Measurements from ENCODE around the gene NTNG2.
"Not testable (repeated sequence)": the region's sequence is repeated elsewhere in the genome, so short reads cannot be mapped to it uniquely, and the experiment has no call there.

The NTNG2 gene, protein sequence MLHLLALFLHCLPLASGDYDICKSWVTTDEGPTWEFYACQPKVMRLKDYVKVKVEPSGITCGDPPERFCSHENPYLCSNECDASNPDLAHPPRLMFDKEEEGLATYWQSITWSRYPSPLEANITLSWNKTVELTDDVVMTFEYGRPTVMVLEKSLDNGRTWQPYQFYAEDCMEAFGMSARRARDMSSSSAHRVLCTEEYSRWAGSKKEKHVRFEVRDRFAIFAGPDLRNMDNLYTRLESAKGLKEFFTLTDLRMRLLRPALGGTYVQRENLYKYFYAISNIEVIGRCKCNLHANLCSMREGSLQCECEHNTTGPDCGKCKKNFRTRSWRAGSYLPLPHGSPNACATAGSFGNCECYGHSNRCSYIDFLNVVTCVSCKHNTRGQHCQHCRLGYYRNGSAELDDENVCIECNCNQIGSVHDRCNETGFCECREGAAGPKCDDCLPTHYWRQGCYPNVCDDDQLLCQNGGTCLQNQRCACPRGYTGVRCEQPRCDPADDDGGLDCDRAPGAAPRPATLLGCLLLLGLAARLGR

DNA sequence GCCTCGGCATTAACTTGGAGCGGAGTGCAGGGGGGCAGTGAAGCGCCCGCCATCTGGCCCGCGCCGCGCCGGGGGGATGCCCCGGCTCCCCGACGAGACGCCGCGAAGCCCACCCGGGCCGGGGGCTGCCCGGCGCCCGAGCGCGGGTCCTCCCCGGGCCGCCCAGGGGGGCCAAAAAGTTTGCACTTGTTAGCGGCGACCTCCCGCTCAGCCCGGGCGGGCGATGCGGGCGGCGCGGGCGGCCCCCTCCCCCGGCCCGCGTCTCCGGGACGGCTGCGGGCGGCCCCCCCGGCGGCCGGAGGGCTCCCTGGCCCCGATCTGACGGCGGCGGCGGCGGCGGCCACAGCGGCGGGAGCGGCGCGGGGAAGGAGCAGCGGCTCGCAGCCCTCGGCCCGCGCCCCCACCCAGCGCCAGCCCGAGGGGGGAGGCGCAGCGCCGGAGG, at the start of gene NTNG2:
Gene NTNG2, plus strand, starts transcription at position 316 of the 442 bp plus-strand sequence. CDS start 4,774 bp downstream, outside the sequence.
- H3K4me3 Mint-ChIP-seq, result peak within 1 kb of the TSS; percentile 85
- no peaks in the 10 kb centered on the region for H3K9me3 Mint-ChIP-seq
- H3K27me3 Mint-ChIP-seq, result peaks cover 77% of the 10 kb centered on the region
- peaks cover 12% of the 10 kb centered on the region for H3K4me1 Mint-ChIP-seq (ENCODE audit: low read depth)
- no peak within 1 kb of the TSS for H3K27ac Mint-ChIP-seq
- intact Hi-C loops (cut with micrococcal nuclease), result loop anchor here (10.0 kb wide), 1 partner anchor 397 kb away; no protein-coding TSS in a partner anchor
- H3K36me3 Mint-ChIP-seq (ENCODE audit: low read depth), result no peaks in the 10 kb centered on the region

GRCh38 chr9:132114102-132114707, 47.7 kb upstream of the NTNG2 start:
- no peak overlapping the region for H3K27ac Mint-ChIP-seq
- no peaks in the 10 kb centered on the region for H3K9me3 Mint-ChIP-seq
- intact Hi-C loops (cut with micrococcal nuclease), result no loop called here
- H3K4me1 Mint-ChIP-seq (ENCODE audit: low read depth), result no peaks in the 10 kb centered on the region
- peaks cover 23% of the 10 kb centered on the region for H3K27me3 Mint-ChIP-seq
- H3K36me3 Mint-ChIP-seq (ENCODE audit: low read depth), result no peaks in the 10 kb centered on the region
- H3K4me3 Mint-ChIP-seq, result no peak overlapping the region

- Mint-ChIP-seq H3K27me3 (peaks cover 25% of the 10 kb centered on the region), H3K36me3 (ENCODE audit: low read depth) (no peaks in the 10 kb centered on the region), H3K27ac (no peak overlapping the region), H3K4me1 (ENCODE audit: low read depth) (no peaks in the 10 kb centered on the region), H3K9me3 (no peaks in the 10 kb centered on the region), H3K4me3 (no peak overlapping the region)
- intact Hi-C loops (cut with micrococcal nuclease), result no loop called here
Observed at GRCh38 chr9:132116583-132116982, 45.3 kb upstream of the NTNG2 start.

GRCh38 chr9:132117694-132118093, 44.2 kb upstream of the NTNG2 start:
- Mint-ChIP-seq H3K27ac (no peak overlapping the region), H3K27me3 (peaks cover 25% of the 10 kb centered on the region)

DNA sequence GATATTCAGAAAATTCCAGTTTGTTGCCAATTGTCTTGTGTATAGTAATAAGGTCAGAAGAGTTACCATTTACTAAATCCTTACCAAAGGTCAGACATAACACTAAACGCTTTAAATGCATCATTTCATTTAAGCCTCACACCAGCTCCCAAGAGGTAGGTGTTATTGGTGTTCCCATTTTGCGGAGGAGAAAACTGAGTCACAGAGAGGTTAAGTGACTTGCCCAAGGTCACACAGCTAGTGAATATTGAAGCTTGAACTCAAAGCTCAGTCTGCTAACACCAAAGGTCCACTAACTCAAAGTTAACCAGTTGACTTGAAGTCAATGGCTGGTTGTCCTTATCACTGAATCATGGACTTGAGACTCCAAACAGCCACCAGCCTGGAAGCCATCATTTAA, 40.8 kb upstream of the NTNG2 start:
- peaks cover 40% of the 10 kb centered on the region for H3K27me3 Mint-ChIP-seq
- no peaks in the 10 kb centered on the region for H3K4me1 Mint-ChIP-seq (ENCODE audit: low read depth)
- H3K9me3 Mint-ChIP-seq, result no peaks in the 10 kb centered on the region
- intact Hi-C loops (cut with micrococcal nuclease), result no loop called here
- H3K36me3 Mint-ChIP-seq (ENCODE audit: low read depth), result no peaks in the 10 kb centered on the region
- no peak overlapping the region for H3K27ac Mint-ChIP-seq
- H3K4me3 Mint-ChIP-seq, result no peak overlapping the region

More at GRCh38 chr9:132117694-132118093, 44.2 kb upstream of the NTNG2 start:
- H3K4me3 Mint-ChIP-seq, result no peak overlapping the region
- H3K4me1 Mint-ChIP-seq (ENCODE audit: low read depth), result no peaks in the 10 kb centered on the region
- no peaks in the 10 kb centered on the region for H3K9me3 Mint-ChIP-seq
- intact Hi-C loops (cut with micrococcal nuclease), result no loop called here
- no peaks in the 10 kb centered on the region for H3K36me3 Mint-ChIP-seq (ENCODE audit: low read depth)

DNA sequence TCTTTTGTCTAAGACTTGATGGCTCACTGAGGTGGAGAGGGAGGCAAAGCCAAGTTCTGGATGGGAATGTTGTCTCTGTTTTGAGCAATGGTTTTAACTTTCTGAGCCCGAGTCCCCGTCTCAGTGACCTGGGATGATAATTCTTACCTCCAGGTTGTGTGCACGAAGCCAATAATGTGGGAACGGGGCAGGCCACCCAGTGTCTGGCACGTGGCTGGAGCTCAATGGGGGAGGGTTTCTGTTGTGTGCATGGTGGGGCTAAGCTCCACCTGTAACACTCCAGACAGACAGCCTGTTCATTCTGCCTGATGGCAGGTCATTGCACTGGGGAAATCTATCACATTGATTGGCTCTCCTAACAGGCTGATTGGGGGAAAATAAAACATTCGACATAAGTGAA, 37.1 kb upstream of the NTNG2 start:
- Mint-ChIP-seq H3K4me1 (ENCODE audit: low read depth) (peaks cover 4% of the 10 kb centered on the region), H3K36me3 (ENCODE audit: low read depth) (no peaks in the 10 kb centered on the region), H3K27ac (no peak overlapping the region), H3K4me3 (no peak overlapping the region), H3K27me3 (peaks cover 57% of the 10 kb centered on the region), H3K9me3 (no peaks in the 10 kb centered on the region)
- intact Hi-C loops (cut with micrococcal nuclease), result no loop called here

DNA sequence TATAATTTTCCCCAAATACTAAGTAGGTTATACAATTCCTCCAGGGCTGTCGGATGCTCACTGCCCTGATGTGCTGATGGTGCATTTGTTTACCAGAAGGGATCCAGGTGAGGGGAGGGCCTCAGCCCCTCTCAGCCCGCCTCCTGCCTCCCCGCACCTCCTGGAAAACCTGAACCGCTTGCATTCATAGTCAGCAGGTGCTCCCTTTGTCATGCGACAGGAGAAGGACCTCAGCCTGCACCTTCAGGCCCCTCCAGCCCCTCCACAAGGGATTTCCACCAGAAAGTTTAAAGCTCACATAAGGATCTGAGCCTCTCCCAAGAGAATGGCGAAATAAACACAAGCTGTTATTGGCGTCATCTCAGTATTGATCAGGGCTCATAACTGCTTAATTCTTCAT, 36.5 kb upstream of the NTNG2 start:
- intact Hi-C loops (cut with micrococcal nuclease), result no loop called here
- no peaks in the 10 kb centered on the region for H3K9me3 Mint-ChIP-seq
- peaks cover 4% of the 10 kb centered on the region for H3K4me1 Mint-ChIP-seq (ENCODE audit: low read depth)
- no peak overlapping the region for H3K27ac Mint-ChIP-seq
- no peak overlapping the region for H3K4me3 Mint-ChIP-seq
- H3K27me3 Mint-ChIP-seq, result peaks cover 59% of the 10 kb centered on the region
- H3K36me3 Mint-ChIP-seq (ENCODE audit: low read depth), result no peaks in the 10 kb centered on the region

GRCh38 chr9:132125944-132126679, 35.7 kb upstream of the NTNG2 start:
- Mint-ChIP-seq H3K4me1 (ENCODE audit: low read depth) (peaks cover 4% of the 10 kb centered on the region), H3K9me3 (no peaks in the 10 kb centered on the region), H3K4me3 (no peak overlapping the region), H3K36me3 (ENCODE audit: low read depth) (no peaks in the 10 kb centered on the region), H3K27ac (no peak overlapping the region), H3K27me3 (peaks cover 59% of the 10 kb centered on the region)
- intact Hi-C loops (cut with micrococcal nuclease), result no loop called here

DNA sequence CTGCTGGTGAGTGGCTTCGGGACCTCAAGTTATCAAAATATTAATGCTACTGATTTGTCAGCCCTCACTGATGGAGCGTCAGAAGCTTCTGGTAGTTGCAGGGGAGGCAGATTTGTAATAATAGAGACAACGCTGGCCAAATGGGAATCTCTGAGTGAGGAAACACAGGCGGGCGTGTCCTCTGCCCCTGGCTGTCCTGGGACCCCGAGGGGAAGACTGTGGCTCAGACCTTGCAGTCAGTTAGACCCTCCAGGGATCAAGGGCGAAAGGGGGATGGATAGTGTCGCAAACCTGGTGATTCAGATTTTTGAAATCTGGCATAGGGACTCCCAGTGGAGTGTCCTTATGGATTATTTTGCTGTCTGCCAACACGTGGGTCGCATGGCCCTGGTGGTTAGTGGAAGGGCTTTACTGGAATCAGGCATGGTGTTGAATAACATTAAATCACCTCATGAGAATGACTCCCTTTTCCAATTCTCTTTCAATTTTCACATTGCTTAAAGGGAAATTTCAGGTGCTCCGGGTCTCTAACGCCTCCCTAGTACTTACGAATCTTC, 35.1 kb upstream of the NTNG2 start:
- Mint-ChIP-seq H3K27ac (no peak overlapping the region), H3K27me3 (peaks cover 58% of the 10 kb centered on the region), H3K9me3 (no peaks in the 10 kb centered on the region), H3K36me3 (ENCODE audit: low read depth) (no peaks in the 10 kb centered on the region), H3K4me1 (ENCODE audit: low read depth) (peaks cover 4% of the 10 kb centered on the region), H3K4me3 (no peak overlapping the region)
- intact Hi-C loops (cut with micrococcal nuclease), result no loop called here

- no peaks in the 10 kb centered on the region for H3K36me3 Mint-ChIP-seq (ENCODE audit: low read depth)
- no peak overlapping the region for H3K4me3 Mint-ChIP-seq
- intact Hi-C loops (cut with micrococcal nuclease), result no loop called here
- H3K4me1 Mint-ChIP-seq (ENCODE audit: low read depth), result peaks cover 4% of the 10 kb centered on the region
- H3K9me3 Mint-ChIP-seq, result no peaks in the 10 kb centered on the region
- no peak overlapping the region for H3K27ac Mint-ChIP-seq
- H3K27me3 Mint-ChIP-seq, result peaks cover 60% of the 10 kb centered on the region
Observed at GRCh38 chr9:132127888-132128534, 33.8 kb upstream of the NTNG2 start.

DNA sequence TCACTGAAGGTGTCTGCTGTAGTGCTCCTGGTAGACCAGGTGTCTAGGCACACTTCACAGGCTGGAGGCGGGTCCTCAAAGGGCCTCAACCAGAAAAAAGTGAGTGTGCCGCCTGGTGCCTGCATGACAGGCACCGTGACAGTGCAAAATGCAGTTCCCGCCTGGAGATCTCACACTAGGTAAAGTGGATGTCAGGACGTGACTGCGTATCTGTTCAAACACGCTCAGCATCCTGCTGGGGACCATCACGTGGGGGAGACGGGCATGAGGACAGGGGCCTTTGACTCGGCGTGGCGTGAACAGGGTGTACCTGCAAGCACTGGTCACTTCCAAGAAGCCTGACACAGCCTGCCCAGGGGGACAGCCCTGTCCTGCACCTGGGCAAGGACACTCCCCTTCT, 32.3 kb upstream of the NTNG2 start:
- H3K9me3 Mint-ChIP-seq, result no peaks in the 10 kb centered on the region
- intact Hi-C loops (cut with micrococcal nuclease), result no loop called here
- no peaks in the 10 kb centered on the region for H3K36me3 Mint-ChIP-seq (ENCODE audit: low read depth)
- no peak overlapping the region for H3K27ac Mint-ChIP-seq
- no peak overlapping the region for H3K4me3 Mint-ChIP-seq
- H3K4me1 Mint-ChIP-seq (ENCODE audit: low read depth), result peaks cover 4% of the 10 kb centered on the region
- H3K27me3 Mint-ChIP-seq, result peaks cover 57% of the 10 kb centered on the region

DNA sequence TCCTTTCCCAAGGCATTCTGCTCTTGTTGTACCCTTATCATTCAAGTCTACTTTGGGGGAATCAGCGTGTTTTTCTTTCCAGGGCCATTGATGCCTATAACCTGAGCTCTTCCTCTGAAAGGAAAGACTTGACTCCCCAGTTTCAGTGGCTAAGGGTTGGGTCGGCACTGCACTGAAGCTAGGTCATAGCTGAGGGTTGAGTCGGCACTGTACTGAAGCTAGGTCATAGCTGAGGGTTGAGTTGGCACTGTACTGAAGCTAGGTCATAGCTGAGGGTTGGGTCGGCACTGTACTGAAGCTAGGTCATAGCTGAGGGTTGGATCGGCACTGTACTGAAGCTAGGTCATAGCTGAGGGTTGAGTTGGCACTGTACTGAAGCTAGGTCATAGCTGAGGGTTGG, 27.8 kb upstream of the NTNG2 start:
- intact Hi-C loops (cut with micrococcal nuclease); H3K36me3 Mint-ChIP-seq (ENCODE audit: low read depth); H3K4me1 Mint-ChIP-seq (ENCODE audit: low read depth); H3K27ac Mint-ChIP-seq; H3K4me3 Mint-ChIP-seq; H3K9me3 Mint-ChIP-seq: not testable (repeated sequence)
- peaks cover 34% of the 10 kb centered on the region for H3K27me3 Mint-ChIP-seq

DNA sequence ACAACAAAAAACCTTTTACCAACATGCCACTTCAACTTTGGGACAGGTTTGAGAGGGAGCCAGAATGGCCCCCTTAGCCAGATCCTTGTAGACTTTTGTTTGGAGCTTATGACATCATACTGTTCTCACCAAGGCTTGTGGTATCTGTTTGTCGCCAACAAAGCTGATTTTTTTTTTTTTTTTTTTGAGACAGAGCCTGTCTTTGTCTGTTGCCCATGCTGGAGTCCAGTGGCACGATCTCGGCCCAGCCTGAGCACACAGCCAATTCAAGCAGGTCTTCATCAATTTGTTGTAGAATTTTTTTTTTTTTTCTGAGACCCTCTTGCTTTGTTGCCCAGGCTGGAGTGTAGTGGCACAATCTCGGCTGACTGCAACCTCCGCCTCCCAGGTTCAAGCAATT, 26.4 kb upstream of the NTNG2 start:
- intact Hi-C loops (cut with micrococcal nuclease), result no loop called here
- H3K36me3 Mint-ChIP-seq (ENCODE audit: low read depth), result no peaks in the 10 kb centered on the region
- H3K27ac Mint-ChIP-seq, result no peak overlapping the region
- peaks cover 41% of the 10 kb centered on the region for H3K27me3 Mint-ChIP-seq
- H3K9me3 Mint-ChIP-seq, result no peaks in the 10 kb centered on the region
- H3K4me1 Mint-ChIP-seq (ENCODE audit: low read depth), result no peaks in the 10 kb centered on the region
- H3K4me3 Mint-ChIP-seq, result no peak overlapping the region
